Skeletal muscle satellite cell (primary cell): ENCODE data around the gene RPS6KA2.

Source experiments
- H3K27me3 ChIP-seq: 2 replicates; pipeline ENCODE4 v1.7.0; 2013; ENCODE audit warnings: low read length; ENCODE audit not compliant: control insufficient read depth, insufficient read depth
- H3K36me3 ChIP-seq: 2 replicates; pipeline ENCODE4 v1.7.0; 2013; ENCODE audit warnings: mild to moderate bottlenecking, control low read depth, low read length; ENCODE audit not compliant: insufficient read depth
- H3K4me1 ChIP-seq: 2 replicates; pipeline ENCODE4 v1.7.0; 2013; ENCODE audit warnings: low read length; ENCODE audit not compliant: control insufficient read depth, insufficient read depth
- H3K4me2 ChIP-seq: 2 replicates; pipeline ENCODE4 v1.7.0; 2013; ENCODE audit warnings: mild to moderate bottlenecking, low read length
- H3K4me3 ChIP-seq: 2 replicates; pipeline ENCODE4 v1.7.0; 2013; ENCODE audit warnings: low read length
- H3K9ac ChIP-seq: 2 replicates; pipeline ENCODE4 v1.7.0; 2013; ENCODE audit warnings: mild to moderate bottlenecking, low read depth, low read length, moderate library complexity
- H3K9me3 ChIP-seq: replicated peaks from 2 replicates; pipeline ENCODE4 v1.7.0; 2013; ENCODE audit warnings: mild to moderate bottlenecking, control low read depth, low read length

The RPS6KA2 gene

DNA sequence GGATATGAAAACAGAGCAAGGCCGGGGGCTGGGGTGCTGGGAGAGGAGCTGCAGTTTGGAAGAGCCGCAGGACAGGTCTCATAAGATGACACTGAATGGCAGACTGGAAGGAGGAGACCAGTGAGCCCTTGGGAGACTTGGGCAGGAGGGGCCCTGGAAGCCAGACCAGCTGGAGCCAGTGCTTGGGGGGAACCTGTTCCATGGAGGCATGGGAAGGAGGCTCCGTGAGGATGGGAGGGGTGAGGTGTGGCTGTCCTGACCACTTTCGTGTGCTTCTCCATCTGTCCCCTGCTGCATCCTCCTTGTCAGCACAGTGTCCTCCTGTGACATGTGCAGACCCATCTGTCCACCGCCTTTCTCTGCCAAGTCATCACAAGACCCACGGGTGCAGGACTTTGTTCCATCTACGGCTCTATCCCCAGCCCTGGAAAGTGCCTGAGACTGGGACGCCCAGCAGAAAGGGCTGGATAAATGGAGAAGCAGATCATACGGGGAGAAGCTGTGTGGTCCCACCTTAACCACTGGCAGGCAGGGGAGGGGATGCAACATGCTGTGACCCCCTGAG is 159.5 kb downstream of the RPS6KA2 start:
- H3K4me1 ChIP-seq = peaks cover 14% of the 10 kb centered on the region
- H3K4me3 ChIP-seq = no peak overlapping the region
- H3K36me3 ChIP-seq = peaks cover 55% of the 10 kb centered on the region
- no peaks in the 10 kb centered on the region for H3K9me3 ChIP-seq
- no peak overlapping the region for H3K4me2 ChIP-seq
- no peak overlapping the region for H3K9ac ChIP-seq
- no peaks in the 10 kb centered on the region for H3K27me3 ChIP-seq

- Histone ChIP-seq H3K4me2 (peak overlapping the region; percentile 22), H3K9ac (peak overlapping the region; percentile 45), H3K4me1 (peaks cover 14% of the 10 kb centered on the region), H3K27me3 (no peaks in the 10 kb centered on the region), H3K9me3 (no peaks in the 10 kb centered on the region), H3K4me3 (no peak overlapping the region), H3K36me3 (peaks cover 60% of the 10 kb centered on the region)
Measured at GRCh38 chr6:166466178-166467122, 160.6 kb downstream of the RPS6KA2 start.

GRCh38 chr6:166465671-166466087 is 161.4 kb downstream of the RPS6KA2 start:
- H3K4me3 ChIP-seq = no peak overlapping the region
- H3K36me3 ChIP-seq = peaks cover 65% of the 10 kb centered on the region
- H3K4me1 ChIP-seq = peaks cover 14% of the 10 kb centered on the region
- no peaks in the 10 kb centered on the region for H3K27me3 ChIP-seq
- H3K9ac ChIP-seq = peak overlapping the region; percentile 45
- no peaks in the 10 kb centered on the region for H3K9me3 ChIP-seq
- peak overlapping the region; percentile 22 for H3K4me2 ChIP-seq

GRCh38 chr6:166465003-166465399 is 162.1 kb downstream of the RPS6KA2 start:
- Histone ChIP-seq H3K4me3 (no peak overlapping the region), H3K9me3 (no peaks in the 10 kb centered on the region), H3K4me1 (peaks cover 14% of the 10 kb centered on the region), H3K4me2 (no peak overlapping the region), H3K36me3 (peaks cover 64% of the 10 kb centered on the region), H3K9ac (no peak overlapping the region), H3K27me3 (no peaks in the 10 kb centered on the region)

DNA sequence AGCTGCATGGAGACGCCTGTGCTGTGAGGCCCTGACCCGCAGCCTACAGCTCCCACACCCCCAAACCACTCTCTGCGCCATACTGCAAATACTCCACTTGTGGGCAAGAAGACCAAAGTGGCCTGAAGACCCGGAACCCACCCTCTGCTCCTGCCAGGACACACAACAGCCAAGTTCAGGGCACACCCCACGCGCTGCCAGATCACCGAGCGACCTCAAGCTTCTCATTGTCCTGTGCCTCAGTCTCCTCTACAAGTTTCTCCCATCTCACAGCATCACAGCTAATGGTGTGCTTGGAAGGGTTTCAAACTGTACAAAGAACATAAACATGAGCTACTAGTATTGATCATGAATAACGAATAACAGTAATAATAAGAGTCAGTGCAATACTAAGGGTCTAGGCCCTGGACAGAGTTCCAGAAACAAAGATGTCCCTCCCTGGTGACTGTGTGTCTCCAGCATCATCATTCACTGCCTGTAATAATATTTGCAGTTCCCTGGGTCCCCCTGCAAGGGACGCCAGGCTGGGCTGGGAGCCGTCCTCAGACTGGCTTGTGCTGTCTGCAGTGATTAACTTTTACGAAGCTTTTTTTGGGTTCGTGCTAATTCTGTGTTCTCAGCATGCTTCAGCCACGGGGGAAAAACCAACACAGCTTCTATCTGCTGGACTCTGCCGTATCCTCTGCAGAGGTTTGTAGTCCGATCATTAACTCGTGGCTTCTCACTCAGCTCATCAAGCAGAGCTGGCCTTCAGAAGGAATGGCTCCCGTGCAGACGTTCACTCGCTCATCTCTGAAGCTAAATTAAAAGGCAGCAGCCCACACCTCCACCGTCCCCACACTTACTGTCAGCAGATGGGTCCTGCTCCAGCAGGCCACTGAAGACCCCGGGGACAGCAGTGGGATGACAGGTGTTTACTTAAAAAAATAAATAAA is 162.7 kb downstream of the RPS6KA2 start:
- Histone ChIP-seq H3K9me3 (no peaks in the 10 kb centered on the region), H3K4me2 (no peak overlapping the region), H3K27me3 (no peaks in the 10 kb centered on the region), H3K4me1 (peaks cover 14% of the 10 kb centered on the region), H3K36me3 (peaks cover 59% of the 10 kb centered on the region), H3K9ac (no peak overlapping the region), H3K4me3 (no peak overlapping the region)

DNA sequence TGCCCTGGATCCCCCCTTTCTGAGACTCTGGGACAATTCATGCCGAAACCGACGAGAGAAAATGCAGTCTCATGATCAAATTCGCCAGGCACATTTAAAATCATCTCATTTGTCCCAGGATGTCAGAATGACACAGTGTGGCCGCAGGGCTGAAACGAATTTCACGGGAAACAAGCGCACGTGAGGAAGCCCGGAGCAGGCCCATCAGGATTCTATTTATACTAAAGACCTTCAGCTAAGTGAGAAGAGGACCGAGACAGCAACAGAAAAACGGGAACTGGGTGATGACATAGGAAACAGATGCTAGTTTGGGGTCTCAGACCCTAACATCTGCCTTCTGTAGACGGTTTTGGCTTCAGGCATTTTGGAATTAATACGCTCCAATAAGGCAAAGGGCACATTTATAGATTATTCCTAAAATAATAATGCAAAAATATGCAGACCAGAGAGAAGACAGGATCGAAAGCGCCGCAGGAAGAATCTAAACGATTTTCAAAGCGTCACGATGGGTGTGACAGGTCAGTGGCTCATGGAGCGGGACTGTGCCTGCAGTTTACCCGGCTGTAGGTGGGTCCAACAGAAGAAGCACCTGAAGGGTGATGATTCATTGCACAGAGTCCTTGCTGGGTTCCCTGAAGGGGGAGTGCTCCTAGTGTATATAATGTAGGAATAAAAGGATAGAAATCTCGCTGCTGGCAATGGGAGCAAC is 163.5 kb downstream of the RPS6KA2 start:
- no peak overlapping the region for H3K9ac ChIP-seq
- peaks cover 61% of the 10 kb centered on the region for H3K36me3 ChIP-seq
- H3K4me3 ChIP-seq = no peak overlapping the region
- H3K4me2 ChIP-seq = no peak overlapping the region
- H3K9me3 ChIP-seq = no peaks in the 10 kb centered on the region
- peaks cover 14% of the 10 kb centered on the region for H3K4me1 ChIP-seq
- H3K27me3 ChIP-seq = no peaks in the 10 kb centered on the region

DNA sequence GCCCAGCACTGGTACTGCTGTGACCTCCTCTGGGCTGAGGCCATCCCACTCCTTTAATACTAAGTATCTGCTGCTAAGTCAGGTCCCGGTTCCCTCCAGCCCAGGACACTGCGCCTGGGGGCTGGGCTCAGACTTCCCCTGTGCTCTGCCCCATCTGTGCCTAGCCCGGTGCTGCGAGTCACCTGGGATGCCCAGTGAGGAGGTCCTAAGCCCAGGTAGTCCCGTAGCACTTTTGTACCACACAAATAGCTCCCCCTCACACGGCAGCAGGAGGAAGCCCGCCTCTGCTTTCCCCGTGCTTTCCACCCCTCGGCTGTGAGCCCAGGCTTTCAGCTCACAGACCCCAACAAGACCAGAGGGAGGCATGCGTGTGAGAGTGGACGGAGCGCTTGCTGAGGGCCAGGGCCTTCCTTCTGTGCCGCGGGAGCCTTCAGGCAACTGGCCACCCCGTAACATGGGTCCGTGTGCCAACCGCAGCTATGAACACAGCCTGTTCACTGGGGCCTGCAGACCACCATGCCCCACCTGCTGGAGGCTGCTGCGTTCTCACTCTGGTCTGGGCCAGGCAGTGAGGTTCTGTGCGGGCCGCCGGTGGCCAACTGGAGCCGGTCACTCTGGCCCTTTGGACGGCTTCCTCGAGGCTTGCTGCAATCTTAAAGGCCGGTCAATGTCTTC is 164.5 kb downstream of the RPS6KA2 start:
- no peak overlapping the region for H3K9ac ChIP-seq
- peaks cover 64% of the 10 kb centered on the region for H3K36me3 ChIP-seq

DNA sequence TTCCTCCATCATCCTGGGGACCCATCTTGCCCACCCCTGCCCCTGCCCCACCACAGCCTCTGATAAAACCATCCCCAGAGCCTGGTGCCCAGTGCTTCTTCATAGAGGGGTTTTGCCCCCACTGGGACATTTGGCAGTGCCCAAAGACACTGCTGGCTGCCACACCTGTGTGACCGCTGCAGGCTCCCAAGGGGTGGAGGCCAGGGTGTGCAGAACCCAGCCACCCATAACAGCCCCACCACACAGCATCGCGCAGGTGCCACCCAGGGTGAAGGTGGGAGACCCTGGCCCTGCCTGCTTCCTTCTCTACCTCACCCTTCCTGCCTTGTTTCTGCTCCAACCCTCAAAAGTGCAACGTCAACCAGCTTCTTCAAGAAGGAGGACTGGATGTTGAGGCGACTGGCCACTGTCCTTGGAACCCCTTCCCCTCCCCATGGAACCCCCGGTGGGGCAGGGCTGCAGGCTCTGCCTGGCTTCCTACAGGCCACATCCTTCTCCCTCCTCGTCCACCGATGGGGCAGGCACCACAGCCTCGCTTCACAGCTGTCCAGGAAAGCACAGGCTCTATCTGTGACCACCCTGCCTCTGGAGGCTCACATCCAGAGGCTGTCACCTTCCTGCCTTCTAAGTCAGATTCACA is 165.1 kb downstream of the RPS6KA2 start:
- Histone ChIP-seq H3K27me3 (no peaks in the 10 kb centered on the region), H3K9me3 (no peaks in the 10 kb centered on the region), H3K4me3 (no peak overlapping the region), H3K4me2 (no peak overlapping the region), H3K4me1 (peaks cover 14% of the 10 kb centered on the region), H3K36me3 (peaks cover 65% of the 10 kb centered on the region), H3K9ac (no peak overlapping the region)

More for the DNA sequence above, 164.5 kb downstream of the RPS6KA2 start:
- no peaks in the 10 kb centered on the region for H3K27me3 ChIP-seq
- peaks cover 14% of the 10 kb centered on the region for H3K4me1 ChIP-seq
- no peak overlapping the region for H3K4me2 ChIP-seq
- no peak overlapping the region for H3K4me3 ChIP-seq
- no peaks in the 10 kb centered on the region for H3K9me3 ChIP-seq

DNA sequence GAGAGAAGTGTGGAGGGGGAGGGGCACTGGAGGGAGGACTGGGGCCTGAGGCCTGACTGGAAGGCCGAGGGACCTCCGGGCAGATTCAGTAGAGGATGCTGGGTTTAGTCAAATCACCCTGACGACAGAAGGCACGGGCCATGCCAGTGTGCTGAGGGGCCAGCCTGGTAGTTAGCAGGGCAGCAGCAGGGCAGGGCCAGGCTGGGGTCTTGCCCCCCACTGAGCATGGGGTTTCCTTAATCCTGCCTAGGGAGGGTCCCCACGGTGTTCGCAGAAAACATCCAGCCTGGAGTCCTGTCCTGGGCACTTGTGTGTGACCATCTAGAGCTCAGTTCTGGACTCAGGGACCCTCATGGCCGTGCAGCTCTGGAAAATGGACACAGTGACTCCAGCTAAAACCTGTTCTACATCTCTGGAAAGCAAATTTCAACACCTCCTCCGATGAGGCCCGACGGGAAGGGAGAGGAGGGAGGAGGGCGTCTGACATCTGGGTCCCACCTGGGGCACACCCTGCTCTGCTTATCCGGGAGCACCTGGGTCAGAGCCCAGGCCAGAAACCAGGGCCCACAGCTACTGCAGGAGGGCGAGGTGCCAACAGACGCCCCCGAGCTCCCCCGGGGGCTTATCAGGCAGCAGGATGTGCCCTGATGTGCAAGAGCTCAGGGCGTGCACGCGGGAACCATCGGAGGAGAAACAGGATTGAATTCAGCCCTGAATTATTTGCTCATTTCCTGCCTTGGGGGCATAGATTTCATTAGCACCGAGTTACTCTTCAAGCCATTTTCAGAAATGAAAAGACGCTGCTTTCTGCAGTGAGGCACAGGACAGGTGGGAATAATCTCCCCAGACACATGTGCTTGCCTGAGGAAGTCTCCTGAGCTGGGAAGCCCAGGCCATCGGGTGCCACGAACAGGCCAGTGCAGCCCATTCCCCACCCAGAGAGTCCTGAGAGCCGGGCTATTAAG is 166.3 kb downstream of the RPS6KA2 start:
- no peak overlapping the region for H3K4me2 ChIP-seq

More for the DNA sequence above, 166.3 kb downstream of the RPS6KA2 start:
- Histone ChIP-seq H3K9ac (no peak overlapping the region), H3K4me3 (no peak overlapping the region), H3K27me3 (no peaks in the 10 kb centered on the region), H3K9me3 (no peaks in the 10 kb centered on the region), H3K36me3 (peaks cover 71% of the 10 kb centered on the region), H3K4me1 (peaks cover 4% of the 10 kb centered on the region)
